GM21737 (cell line): Measurements from ENCODE around the gene FHOD1.

Experiments
- ATAC-seq: cut with Tn5 transposase; IDR thresholded peaks from one replicate; pipeline ENCODE4 v1.9.1; 2021; ENCODE audit warnings: mild to moderate bottlenecking, moderate library complexity; ENCODE audit not compliant: unreplicated experiment

Gene FHOD1

GRCh38 chr16:67277999-67278772 lies 30.9 kb upstream of the FHOD1 start:
- peak; percentile 10 for ATAC-seq

GRCh38 chr16:67277294-67277998 lies 30.2 kb upstream of the FHOD1 start:
- no peak for ATAC-seq

- no peak for ATAC-seq
These were observed 28.0 kb upstream of the FHOD1 start for GRCh38 chr16:67275321-67275720.

- ATAC-seq: no peak
These were observed 24.2 kb upstream of the FHOD1 start for GRCh38 chr16:67271446-67271845.

- no peak for ATAC-seq
These were observed 23.7 kb upstream of the FHOD1 start for GRCh38 chr16:67270931-67271338.

- no peak for ATAC-seq
These were observed 22.5 kb upstream of the FHOD1 start for GRCh38 chr16:67269766-67270165.

GRCh38 chr16:67268136-67268579 lies 20.9 kb upstream of the FHOD1 start:
- ATAC-seq: no peak

GRCh38 chr16:67265834-67266233 lies 18.6 kb upstream of the FHOD1 start:
- ATAC-seq: no peak

- no peak for ATAC-seq
These were observed 17.6 kb upstream of the FHOD1 start for GRCh38 chr16:67264866-67265265.

- no peak for ATAC-seq
These were observed 17.0 kb upstream of the FHOD1 start for GRCh38 chr16:67264277-67264676.

GRCh38 chr16:67263201-67263600 lies 15.9 kb upstream of the FHOD1 start:
- no peak for ATAC-seq

- no peak for ATAC-seq
These were observed 13.3 kb upstream of the FHOD1 start for GRCh38 chr16:67260426-67261063.

- no peak for ATAC-seq
These were observed 12.4 kb upstream of the FHOD1 start for GRCh38 chr16:67259705-67260104.

- no peak for ATAC-seq
These were observed 11.0 kb upstream of the FHOD1 start for GRCh38 chr16:67258161-67258835.

- ATAC-seq: no peak
These were observed 10.3 kb upstream of the FHOD1 start for GRCh38 chr16:67257486-67258160.

GRCh38 chr16:67256701-67257230 lies 9.5 kb upstream of the FHOD1 start:
- ATAC-seq: no peak

GRCh38 chr16:67255553-67256221 lies 8.4 kb upstream of the FHOD1 start:
- ATAC-seq: no peak

GRCh38 chr16:67254801-67255552 lies 7.7 kb upstream of the FHOD1 start:
- ATAC-seq: no peak
